PC-3 (cell line): ENCODE results near the gene WNK2. TPM values are rescaled to one million over a fixed set of nuclear protein-coding genes. Genes with fewer than 3 reads are reported as not detected.

Experiments
- ATAC-seq: fragments of 200-7000 bp; cut with Tn5 transposase; 2 replicates; pipeline ENCODE4 v1.9.1; 2020; ENCODE audit warnings: mild to moderate bottlenecking, moderate library complexity
- BruUV-seq: library from RNA; stranded (reverse); fragments of 400-500 nt; replicated peaks from 2 replicates; lab custom pipeline; 2021; lab: Mats Ljungman, UMichigan
- CTCF ChIA-PET: fragments of 300-600 bp; sonication (Branson Sonifier 250); formaldehyde crosslinking; loops from one replicate; lab custom pipeline; 2022; ENCODE audit warnings: antibody characterized with exemption; lab: Charles Lee
- POLR2A ChIA-PET: fragments of 300-600 bp; sonication (Branson Sonifier 250); formaldehyde crosslinking; loops from one replicate; lab custom pipeline; 2022; ENCODE audit warnings: antibody characterized with exemption; ENCODE audit not compliant: unreplicated experiment; lab: Charles Lee
- DNase-seq: peaks from one replicate; pipeline ENCODE4 v3.0.0-alpha.2; 2015
- H2AFZ ChIP-seq: fragments of 300-600 bp; sonication (generic); 2 replicates; pipeline ENCODE4 v1.6.0; 2016; ENCODE audit warnings: antibody characterized with exemption, low read length
- H3F3A ChIP-seq: fragments of 300-600 bp; sonication (generic); one replicate; pipeline ENCODE4 v1.6.0; 2017; ENCODE audit warnings: antibody characterized with exemption, low read length, control low read depth, mild to moderate bottlenecking; ENCODE audit not compliant: unreplicated experiment
- H3K27ac ChIP-seq: fragments of 300-600 bp; sonication (generic); 2 replicates; pipeline ENCODE4 v1.5.1; 2016; ENCODE audit warnings: mild to moderate bottlenecking, low read length
- H3K27me3 ChIP-seq: fragments of 300-600 bp; sonication (generic); 2 replicates; pipeline ENCODE4 v1.6.1; 2016; ENCODE audit warnings: low read length, mixed read lengths
- H3K36me3 ChIP-seq: fragments of 300-600 bp; sonication (generic); 2 replicates; pipeline ENCODE4 v1.6.1; 2016; ENCODE audit warnings: low read depth, mixed run types, low read length, mixed read lengths
- H3K4me1 ChIP-seq: fragments of 300-600 bp; sonication (generic); 2 replicates; pipeline ENCODE4 v1.5.1; 2016; ENCODE audit warnings: low read length; ENCODE audit not compliant: insufficient read depth
- H3K4me2 ChIP-seq: fragments of 300-600 bp; sonication (generic); 2 replicates; pipeline ENCODE4 v1.6.0; 2016; ENCODE audit warnings: low read length
- H3K4me3 ChIP-seq: fragments of 300-600 bp; sonication (generic); 2 replicates; pipeline ENCODE4 v1.5.1; 2016; ENCODE audit warnings: mild to moderate bottlenecking, low read length, mixed read lengths
- H3K79me2 ChIP-seq: fragments of 300-600 bp; sonication (generic); 2 replicates; pipeline ENCODE4 v1.6.1; 2017; ENCODE audit warnings: low read length, mixed read lengths
- H3K9ac ChIP-seq: fragments of 300-600 bp; sonication (generic); 2 replicates; pipeline ENCODE4 v1.6.0; 2016; ENCODE audit warnings: mild to moderate bottlenecking, low read length
- H3K9me2 ChIP-seq: fragments of 300-600 bp; sonication (generic); replicated peaks from 2 replicates; pipeline ENCODE4 v1.6.1; 2016; ENCODE audit warnings: mixed run types, low read length, mixed read lengths
- H3K9me3 ChIP-seq: fragments of 300-600 bp; sonication (generic); 2 replicates; pipeline ENCODE4 v1.6.1; 2016; ENCODE audit warnings: low read length, mixed read lengths
- H4K20me1 ChIP-seq: fragments of 300-600 bp; sonication (generic); 2 replicates; pipeline ENCODE4 v1.6.1; 2016; ENCODE audit warnings: low read length, mixed read lengths
- EZH2 ChIP-seq: fragments of 300-600 bp; sonication (generic); IDR thresholded peaks from one replicate; pipeline ENCODE4 v1.6.1; 2017; ENCODE audit warnings: antibody characterized with exemption, mild to moderate bottlenecking, low read length; ENCODE audit not compliant: unreplicated experiment
- EZH2phosphoT487 ChIP-seq: fragments of 300-600 bp; sonication (generic); IDR thresholded peaks from 2 replicates; pipeline ENCODE4 v1.6.1; 2018; ENCODE audit warnings: mild to moderate bottlenecking, antibody characterized with exemption, low read length, borderline replicate concordance
- intact Hi-C: fragments of 100-400 bp; cut with micrococcal nuclease; formaldehyde crosslinking; loops from 2 replicates; pipeline ENCODE4 v1.9.0; 2023
- total RNA-seq: library from RNA; depleted of rRNA; stranded (reverse); fragments of >200 nt; gene quantifications from 2 replicates; pipeline ENCODE4 v1.2.3, GENCODE V29; 2014
- TF ChIP-seq, protein P1 (sequence below): fragments of 300-600 bp; sonication (generic); conservative IDR thresholded peaks from 2 replicates; pipeline ENCODE4 v1.5.1; 2017; ENCODE audit warnings: antibody characterized with exemption, low read depth, mild to moderate bottlenecking, low read length

The WNK2 gene
- total RNA-seq, 1 experiment from 2014 or later = 11.7 TPM

DNA sequence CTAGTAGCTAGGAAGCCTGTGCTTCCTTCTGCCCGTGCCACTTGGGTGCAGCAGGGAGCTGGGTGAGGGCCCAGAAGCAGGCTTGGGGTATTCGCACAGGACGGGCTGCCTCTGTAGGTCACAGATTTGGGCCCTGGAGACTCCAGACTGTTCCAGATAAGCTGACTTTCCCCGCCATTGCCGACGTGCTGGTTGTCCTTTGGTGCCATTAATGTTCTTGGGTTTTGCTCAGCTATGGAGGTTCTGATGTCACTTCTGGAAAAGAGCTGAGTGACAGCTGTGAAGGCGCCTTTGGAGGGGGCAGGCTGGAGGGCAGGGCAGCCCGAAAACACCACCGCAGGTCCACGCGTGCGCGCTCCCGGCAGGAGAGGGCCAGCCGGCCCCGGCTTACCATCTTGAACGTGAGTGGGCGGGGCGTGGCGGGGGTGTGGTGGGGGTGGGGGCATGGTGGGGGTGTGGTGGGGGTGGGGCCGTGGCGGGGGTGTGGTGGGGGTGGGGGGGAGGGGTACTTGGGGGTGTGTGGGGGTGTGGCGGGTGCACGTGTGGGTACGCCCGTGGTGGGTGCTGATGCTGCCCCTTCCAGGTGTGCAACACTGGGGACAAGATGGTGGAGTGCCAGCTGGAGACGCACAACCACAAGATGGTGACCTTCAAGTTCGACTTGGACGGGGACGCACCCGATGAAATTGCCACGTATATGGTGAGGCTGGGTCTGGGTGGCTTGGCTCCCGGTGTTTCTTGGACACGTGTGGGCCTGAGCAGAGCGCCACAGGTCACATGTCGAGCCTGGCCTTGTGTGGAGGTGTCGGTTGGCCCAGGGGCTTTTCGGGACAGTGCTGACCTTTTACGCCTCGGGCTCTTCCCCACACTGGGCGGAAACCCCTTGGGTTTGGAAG lies 79.6 kb downstream of the WNK2 start:
- CTCF ChIA-PET = no interaction called here
- Histone ChIP-seq H3K79me2 (no peaks in the 10 kb centered on the region), H3K27me3 (no peaks in the 10 kb centered on the region), H3K4me1 (no peaks in the 10 kb centered on the region), H3K27ac (no peak overlapping the region), H3K4me3 (no peak overlapping the region), H3K9me3 (no peaks in the 10 kb centered on the region), H4K20me1 (no peaks in the 10 kb centered on the region), H3K9ac (no peak overlapping the region), H3K4me2 (no peak overlapping the region), H3K36me3 (no peaks in the 10 kb centered on the region), H2AFZ (no peak overlapping the region), H3K9me2 (no peaks in the 10 kb centered on the region), H3F3A (no peaks in the 10 kb centered on the region)
- no TSS peak for BruUV-seq
- intact Hi-C loops = no loop called here
- POLR2A ChIA-PET = no interaction called here
- TF ChIP-seq EZH2phosphoT487 (no peak), EZH2 (no peak)
- TF ChIP-seq, protein P1, sequence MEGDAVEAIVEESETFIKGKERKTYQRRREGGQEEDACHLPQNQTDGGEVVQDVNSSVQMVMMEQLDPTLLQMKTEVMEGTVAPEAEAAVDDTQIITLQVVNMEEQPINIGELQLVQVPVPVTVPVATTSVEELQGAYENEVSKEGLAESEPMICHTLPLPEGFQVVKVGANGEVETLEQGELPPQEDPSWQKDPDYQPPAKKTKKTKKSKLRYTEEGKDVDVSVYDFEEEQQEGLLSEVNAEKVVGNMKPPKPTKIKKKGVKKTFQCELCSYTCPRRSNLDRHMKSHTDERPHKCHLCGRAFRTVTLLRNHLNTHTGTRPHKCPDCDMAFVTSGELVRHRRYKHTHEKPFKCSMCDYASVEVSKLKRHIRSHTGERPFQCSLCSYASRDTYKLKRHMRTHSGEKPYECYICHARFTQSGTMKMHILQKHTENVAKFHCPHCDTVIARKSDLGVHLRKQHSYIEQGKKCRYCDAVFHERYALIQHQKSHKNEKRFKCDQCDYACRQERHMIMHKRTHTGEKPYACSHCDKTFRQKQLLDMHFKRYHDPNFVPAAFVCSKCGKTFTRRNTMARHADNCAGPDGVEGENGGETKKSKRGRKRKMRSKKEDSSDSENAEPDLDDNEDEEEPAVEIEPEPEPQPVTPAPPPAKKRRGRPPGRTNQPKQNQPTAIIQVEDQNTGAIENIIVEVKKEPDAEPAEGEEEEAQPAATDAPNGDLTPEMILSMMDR = no peak
- no peak for DNase-seq
- no peak for ATAC-seq

DNA sequence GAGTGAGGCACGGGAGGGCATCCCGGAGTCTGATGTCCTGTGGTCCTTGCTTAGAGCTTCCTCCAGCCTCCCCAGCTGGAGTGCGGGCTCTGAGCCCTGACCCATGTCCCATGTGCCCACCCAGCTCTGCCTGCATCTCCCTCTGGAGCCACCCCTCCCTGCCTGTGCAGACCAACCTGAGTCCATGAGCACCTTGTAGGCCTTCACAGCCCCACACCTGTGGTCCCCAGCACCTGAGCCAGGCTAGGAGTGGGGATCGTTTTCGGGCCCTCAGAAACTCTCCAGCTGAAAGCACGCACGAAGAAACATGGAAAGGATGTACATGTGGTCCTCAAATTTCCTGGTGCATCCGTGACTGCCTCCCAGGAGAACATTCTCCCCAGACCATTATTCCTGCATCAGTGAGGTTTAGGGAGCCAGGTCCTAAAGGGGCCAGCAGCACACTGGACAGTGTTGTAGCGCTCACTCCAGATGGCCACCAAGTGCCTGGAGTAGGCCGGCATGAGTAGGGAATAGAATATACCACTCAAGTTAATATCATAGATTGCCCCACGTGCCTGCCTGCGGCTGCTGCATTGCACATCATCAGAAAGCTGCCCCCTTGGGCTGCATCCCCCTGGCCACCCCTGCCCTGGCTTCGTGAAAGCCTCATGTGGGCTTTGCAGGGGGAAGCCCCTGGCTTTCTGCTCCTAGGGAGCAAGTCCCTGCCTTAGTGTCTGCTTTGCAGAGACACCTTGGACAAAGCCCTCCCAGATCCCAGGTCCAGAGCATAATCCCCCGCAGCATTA lies 80.6 kb downstream of the WNK2 start:
- H2AFZ ChIP-seq = no peak overlapping the region
- H3K9me2 ChIP-seq = no peaks in the 10 kb centered on the region
- no peaks in the 10 kb centered on the region for H4K20me1 ChIP-seq
- H3K9ac ChIP-seq = no peak overlapping the region
- H3K27ac ChIP-seq = no peak overlapping the region
- H3K4me2 ChIP-seq = no peak overlapping the region
- no peak for DNase-seq
- intact Hi-C loops = no loop called here
- no peaks in the 10 kb centered on the region for H3K9me3 ChIP-seq
- H3K4me1 ChIP-seq = no peaks in the 10 kb centered on the region
- BruUV-seq = no TSS peak
- ChIA-PET CTCF (no interaction called here), POLR2A (no interaction called here)
- H3K27me3 ChIP-seq = no peaks in the 10 kb centered on the region
- no peaks in the 10 kb centered on the region for H3F3A ChIP-seq
- no peaks in the 10 kb centered on the region for H3K36me3 ChIP-seq
- H3K79me2 ChIP-seq = no peaks in the 10 kb centered on the region
- TF ChIP-seq, protein P1 = no peak
- TF ChIP-seq EZH2 (no peak), EZH2phosphoT487 (no peak)
- no peak for ATAC-seq
- H3K4me3 ChIP-seq = no peak overlapping the region
